Stimulated activated CD8-positive, alpha-beta memory T cell treated with anti-CD3 and anti-CD28 coated beads, Interleukin-15, amount 100 ng/mL, for 1 hour (primary cell): ENCODE data around the gene KCTD3.

Experiments
- DNase-seq: peaks from one replicate; pipeline ENCODE4 v3.0.0-alpha.2; 2020; ENCODE audit warnings: low read depth

The KCTD3 gene

GRCh38 chr1:215557504-215557903 lies 9.6 kb upstream of the KCTD3 start:
- DNase-seq: no peak

DNA sequence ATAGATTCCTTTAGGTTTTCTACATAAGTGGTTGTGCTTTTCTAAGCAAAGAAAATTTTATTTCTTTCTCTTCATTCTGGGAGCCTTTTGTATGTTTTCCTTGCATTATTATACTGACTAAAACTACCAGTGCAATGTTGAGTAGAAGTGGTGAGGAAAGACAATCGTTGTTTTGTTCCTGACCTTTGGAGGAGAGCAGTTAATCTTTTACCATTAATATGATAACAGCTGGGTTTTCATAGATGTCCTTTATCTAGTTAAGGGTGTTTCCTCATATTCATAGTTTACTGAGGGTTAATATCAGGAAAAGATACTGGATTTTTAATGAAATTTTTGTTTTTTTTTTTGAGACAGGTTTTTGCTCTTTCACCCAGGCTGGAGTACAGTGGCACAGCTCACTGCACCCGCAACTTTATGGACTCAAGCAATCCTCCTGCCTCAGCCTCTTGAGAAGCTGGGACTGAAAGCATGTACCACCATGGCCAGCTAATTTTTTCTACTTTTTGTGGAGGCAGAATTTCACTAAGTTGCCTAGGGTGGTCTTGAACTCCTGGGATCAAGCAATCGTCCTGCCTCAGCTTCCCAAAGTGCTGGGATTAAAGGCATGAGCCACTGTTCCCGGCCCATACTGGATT lies 9.0 kb upstream of the KCTD3 start:
- DNase-seq: no peak

DNA sequence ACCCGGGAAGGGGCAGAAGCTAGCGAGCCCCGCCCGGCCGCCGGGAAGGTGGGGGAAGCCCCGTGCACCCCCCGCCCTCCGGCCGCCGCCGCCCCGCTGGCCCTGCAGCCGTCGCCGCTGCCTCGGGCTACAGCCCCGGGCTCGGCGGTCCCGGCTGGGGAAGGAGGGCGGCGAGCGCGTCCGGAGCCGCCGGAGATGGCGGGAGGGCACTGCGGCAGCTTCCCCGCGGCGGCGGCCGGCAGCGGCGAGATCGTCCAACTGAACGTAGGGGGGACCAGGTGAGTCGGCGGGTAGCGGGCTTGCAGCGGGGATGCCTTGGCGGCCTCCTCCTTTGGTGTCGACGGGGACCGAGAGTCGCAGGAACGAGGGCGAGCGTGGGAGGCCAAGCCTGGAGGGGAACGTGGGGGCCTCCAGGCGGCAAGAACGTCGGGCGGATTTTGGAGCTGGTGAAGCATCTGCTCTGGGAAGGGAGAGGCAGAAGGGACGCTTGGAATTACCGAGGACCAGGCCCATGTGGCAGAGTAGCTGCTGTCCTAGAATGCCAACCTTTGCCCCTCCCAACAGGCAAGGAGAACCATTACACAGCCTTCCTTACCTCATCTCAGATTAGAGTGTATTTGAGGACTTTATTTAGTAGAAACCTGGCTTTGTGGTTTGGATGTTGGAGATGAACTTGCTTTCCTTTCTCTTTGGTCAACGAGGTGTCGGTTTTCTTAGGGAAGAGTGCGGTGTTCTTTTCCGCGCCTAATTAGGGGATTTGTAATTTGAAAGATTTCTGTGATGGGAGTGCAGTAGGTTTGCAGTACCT lies 591 bp downstream of the KCTD3 start:
- no peak for DNase-seq

- DNase-seq: no peak
These were observed 1.2 kb downstream of the KCTD3 start for GRCh38 chr1:215568299-215568692.

DNA sequence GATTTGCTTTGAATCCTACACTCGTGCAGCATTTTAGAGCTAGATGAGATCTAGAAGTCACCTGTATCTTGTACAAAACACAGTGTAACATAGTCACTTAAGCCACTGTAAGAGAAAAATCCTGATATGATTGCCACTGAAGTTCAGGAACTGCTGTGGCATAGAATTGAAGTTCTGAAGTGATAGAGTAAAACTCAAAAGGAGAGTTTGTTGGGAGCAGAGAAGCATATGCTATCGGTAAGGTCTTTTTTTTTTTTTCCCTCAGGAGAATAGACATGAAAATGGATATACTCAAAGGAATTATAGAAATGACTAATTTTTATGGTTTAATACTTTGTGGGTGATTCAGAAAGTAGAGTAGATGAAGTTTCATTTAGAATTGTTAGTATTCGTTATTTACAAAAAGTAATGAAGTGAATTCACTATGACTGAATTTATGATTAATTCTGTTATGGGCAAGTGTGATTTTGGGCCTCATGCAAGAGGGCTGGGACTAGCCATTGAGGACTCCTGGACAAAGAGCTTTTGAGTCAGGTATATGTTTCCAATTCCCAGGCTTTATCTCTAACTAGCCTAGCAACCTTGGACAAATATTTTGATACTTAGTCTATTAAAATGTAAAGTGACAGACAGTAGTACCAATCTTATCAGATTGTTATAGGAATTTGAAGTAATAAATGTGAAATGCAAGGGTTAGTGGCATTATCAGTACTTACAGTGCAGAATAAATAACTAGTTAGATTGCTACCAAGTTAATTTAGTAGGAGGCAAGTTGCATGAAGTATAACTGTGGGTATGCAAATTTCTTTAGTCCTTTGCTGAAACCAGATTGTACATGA lies 3.1 kb downstream of the KCTD3 start:
- no peak for DNase-seq

GRCh38 chr1:215581896-215582295 lies 14.8 kb downstream of the KCTD3 start:
- no peak for DNase-seq

- no peak for DNase-seq
These were observed 16.2 kb downstream of the KCTD3 start for GRCh38 chr1:215583185-215583749.

DNA sequence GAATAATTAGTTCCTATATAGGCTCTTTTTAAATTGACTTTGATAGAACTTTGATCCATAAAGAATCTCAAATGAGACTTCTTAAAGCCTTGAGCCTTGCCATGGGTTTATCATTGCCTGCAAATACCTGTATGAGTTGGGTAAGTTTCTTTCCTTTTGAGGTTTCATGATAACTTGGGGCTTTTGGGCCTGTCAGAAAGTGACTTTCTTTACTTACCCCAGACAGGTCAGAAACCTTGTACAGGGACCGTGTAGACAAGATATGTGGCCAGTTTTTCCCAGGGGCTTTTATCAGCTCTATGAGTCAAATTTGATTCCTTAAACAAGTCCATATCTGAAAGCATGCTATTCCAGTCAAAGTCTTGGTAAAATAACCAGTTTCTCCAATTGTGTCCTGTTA lies 17.3 kb downstream of the KCTD3 start:
- DNase-seq: no peak

GRCh38 chr1:215589650-215590435 lies 22.7 kb downstream of the KCTD3 start:
- no peak for DNase-seq

DNA sequence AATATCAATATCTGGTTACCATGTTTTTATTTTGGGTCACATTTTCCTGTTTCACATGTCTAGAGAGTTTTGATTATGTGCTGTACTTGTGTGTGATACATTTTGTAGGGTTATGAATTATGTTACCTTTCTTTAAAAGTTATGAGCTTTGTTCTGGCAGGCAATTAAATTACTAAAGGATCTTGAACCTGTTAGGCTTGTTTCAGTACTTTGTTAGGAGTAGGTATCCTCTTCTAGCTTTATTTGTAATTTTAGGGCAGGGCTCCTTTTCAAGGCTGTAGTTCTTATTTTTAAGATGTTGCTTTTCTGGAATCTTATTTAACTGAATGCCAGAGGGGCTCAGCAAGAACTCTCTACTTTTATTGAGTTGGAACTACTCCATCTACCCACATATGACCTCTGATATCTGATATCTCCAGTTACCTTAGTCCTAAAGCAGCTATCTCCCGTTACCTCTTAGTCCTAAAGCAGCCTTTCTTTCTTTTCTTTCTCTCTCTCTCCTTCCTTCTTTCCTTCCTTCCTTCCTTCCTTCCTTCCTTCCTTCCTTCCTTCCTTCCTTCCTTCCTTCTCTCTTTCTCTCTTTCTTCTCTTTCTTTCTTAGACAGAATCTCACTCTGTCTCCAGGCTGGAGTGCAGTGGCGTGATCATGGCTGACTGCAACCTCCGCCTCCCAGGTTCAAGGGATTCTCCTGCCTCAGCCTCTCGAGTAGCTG lies 23.8 kb downstream of the KCTD3 start:
- DNase-seq: no peak

- no peak for DNase-seq
These were observed 27.5 kb downstream of the KCTD3 start for GRCh38 chr1:215594640-215595039.

DNA sequence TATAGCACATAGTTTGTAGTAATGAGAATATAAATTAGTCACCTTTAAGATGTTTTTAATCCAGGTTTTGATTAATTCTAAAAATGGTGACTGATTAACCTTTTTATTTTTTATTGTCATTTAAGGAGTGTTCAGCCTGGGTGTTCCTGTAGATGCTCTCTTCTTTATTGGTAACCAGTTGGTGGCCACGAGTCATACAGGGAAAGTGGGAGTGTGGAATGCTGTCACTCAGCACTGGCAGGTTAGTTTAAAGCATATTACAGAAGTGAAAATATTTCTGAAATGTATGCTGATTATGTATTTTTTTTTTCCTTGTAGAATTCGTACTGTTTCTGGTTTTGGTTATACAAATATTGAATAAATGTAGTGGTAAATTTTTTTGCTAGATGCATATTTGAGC lies 28.1 kb downstream of the KCTD3 start:
- DNase-seq: no peak

DNA sequence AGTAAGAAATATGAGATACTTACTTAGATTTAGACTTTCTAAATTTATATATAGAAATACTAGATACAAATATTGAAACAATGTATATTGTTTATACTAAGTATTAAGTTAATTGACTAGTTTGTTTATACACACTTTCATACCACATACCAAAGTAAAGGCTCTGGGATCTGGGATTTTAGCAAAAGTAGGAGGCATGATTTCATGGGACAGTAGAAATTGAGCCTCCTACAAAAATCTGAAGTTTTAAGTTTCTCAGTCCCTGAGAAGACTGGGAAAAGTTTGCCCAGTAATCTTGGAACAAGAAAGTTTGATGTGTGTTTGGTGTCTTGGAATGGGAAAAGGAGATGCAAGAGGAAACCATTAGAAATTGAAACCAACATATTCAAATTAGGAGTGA lies 30.9 kb downstream of the KCTD3 start:
- no peak for DNase-seq

DNA sequence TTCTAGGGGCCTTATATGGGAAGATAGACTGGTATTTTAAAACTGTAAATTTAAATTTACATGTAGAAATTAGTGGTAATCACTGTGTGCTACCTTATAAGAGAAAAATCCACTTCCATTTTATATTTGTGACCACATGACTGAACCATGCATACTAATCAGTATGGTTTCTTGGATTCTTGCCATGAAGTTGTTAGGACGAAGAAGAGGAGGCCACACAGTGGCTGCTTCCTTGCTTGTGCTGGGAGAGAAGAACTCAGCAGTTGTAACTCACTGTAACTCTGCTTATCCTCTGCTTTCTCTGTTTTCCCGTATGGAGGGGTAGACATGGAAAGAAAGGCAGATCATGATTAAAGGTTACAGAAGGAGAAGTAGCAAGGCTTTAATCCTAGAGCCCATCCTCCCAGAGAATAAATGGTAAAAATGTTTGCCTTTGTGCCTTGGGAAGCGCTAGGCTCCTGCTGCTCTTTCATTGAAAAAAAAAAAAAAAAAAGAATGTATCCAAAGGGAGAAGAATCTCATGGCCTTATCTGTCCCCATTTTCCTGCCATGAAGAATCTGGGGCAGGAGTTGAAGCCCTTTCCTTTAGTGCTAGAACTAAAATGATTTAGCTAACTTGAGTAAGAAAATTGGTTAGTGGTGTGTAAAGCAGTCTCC lies 32.4 kb downstream of the KCTD3 start:
- no peak for DNase-seq

DNA sequence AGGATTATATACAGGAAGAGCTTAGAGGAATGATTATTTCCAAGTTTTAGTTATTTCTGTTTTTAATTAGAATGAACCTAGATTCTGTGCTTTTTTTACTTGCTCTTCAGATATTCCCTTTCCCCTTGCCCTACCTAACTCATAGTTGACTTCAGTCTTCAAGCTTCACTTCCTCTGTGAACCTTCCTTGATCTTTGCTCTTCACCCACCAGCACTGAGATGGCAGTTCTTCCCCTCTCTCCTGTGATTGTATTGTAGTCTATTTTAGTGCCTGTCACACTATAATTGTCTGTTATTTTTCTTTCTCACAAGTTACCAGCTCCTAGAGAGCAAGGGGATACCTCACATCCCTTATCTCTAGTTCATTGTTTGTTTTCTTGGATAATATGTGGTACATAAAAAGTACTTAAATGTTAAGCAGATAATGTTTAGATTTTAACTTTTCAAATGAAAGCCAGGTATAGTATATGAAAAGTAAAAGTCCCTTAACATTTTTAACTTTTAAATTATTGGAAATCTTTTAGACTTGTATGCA lies 33.2 kb downstream of the KCTD3 start:
- no peak for DNase-seq

DNA sequence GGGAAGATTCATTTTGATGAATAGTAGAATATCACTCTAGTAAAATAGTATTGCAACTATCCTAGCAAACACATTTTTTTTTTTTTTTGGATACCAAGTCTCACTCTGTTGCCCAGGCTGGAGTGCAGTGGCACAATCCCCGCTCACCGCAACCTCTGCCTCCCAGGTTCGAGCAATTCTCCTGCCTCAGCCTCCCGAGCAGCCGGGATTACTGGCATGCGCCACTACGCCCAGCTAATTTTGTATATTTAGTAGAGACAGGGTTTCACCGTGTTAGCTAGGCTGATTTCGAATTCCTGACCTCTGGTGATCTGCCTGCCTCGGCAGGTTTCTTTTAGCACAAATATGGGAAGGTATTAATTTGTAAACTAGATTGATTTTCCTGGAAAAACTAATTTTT lies 33.8 kb downstream of the KCTD3 start:
- DNase-seq: no peak

DNA sequence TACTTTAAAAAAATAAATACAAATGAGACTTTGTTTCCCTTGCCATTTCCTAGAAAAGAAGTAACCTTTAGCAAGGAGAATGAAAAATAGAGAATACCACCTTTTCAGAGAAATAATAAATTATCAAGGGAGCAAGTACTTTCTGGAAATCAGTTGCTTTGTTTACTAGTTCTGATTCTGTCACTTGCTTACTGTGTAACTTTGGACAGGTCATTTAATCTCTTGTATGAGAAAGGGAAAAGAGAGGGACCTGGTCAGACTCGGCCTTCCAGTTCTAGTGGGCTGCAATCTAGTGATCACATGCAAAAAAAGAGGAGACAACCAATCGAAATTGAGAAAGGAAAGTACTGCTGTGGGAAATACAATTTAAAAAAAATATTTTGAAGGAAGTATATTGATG lies 34.2 kb downstream of the KCTD3 start:
- DNase-seq: no peak

DNA sequence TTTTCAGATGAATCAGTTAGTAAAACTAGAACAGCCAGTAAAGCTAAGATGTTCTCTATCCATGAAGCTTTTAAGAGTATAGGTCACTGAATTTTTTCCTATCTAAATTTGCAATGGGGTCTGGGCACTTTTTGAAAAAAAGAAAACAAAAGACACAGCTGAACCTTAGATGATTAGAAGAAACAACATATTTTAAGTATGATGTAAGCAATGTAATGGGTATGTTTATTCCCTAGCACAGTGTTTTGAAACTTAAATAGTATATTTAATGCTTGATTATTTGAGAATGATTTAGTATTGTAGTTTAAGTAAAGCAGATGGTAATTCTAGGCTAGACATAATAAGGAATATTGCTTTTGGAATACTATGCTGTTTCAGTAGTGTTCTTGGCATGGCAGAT lies 36.2 kb downstream of the KCTD3 start:
- DNase-seq: no peak

- DNase-seq: no peak
These were observed 38.0 kb downstream of the KCTD3 start for GRCh38 chr1:215605011-215605621.

DNA sequence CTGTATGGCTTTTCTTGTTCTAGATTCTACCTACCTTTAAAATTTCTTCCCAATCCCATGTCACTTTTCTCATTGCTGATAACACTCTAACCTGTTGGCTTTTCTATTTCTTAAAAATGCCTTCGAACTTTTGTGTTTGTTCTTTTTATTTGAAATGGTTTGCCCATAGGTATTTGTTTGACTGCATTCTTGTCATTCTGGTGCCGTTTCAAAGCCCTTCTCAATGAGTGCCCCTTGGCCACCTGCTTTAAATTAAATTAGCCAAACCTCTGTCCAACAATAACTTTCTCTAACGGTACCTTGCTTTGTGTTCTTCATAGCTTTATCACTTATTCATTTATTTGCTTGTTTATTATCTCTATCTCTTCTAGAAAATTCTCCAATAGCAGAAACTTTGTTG lies 38.9 kb downstream of the KCTD3 start:
- no peak for DNase-seq
